Stomach (tissue), 4 donors: ENCODE data around the gene EBF3.

ENCODE experiments used
- POLR2AphosphoS5 ChIP-seq, 3 donors: sonication (generic); formaldehyde crosslinking; IDR thresholded peaks; one replicate each; pipeline ENCODE4 v1.6.1; 2016; ENCODE audit warnings: antibody characterized with exemption in 3 of 3
- TF ChIP-seq, protein P1 (sequence below), 7 experiments: fragments of 450-650 bp in 4 of 7; fragments of 200-600 bp in 3 of 7; sonication (generic) in 3 of 7; IDR thresholded peaks; one replicate each; pipeline ENCODE4 v1.5.1; 2016 to 2019; ENCODE audit warnings: antibody characterized with exemption in 7 of 7, control low read depth in 2 of 7, mild to moderate bottlenecking in 1 of 7

- no peak for TF ChIP-seq POLR2AphosphoS5 (IDR thresholded peaks at IDR 0.05)
- TF ChIP-seq, protein P1, sequence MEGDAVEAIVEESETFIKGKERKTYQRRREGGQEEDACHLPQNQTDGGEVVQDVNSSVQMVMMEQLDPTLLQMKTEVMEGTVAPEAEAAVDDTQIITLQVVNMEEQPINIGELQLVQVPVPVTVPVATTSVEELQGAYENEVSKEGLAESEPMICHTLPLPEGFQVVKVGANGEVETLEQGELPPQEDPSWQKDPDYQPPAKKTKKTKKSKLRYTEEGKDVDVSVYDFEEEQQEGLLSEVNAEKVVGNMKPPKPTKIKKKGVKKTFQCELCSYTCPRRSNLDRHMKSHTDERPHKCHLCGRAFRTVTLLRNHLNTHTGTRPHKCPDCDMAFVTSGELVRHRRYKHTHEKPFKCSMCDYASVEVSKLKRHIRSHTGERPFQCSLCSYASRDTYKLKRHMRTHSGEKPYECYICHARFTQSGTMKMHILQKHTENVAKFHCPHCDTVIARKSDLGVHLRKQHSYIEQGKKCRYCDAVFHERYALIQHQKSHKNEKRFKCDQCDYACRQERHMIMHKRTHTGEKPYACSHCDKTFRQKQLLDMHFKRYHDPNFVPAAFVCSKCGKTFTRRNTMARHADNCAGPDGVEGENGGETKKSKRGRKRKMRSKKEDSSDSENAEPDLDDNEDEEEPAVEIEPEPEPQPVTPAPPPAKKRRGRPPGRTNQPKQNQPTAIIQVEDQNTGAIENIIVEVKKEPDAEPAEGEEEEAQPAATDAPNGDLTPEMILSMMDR (IDR thresholded peaks at IDR 0.05), result no peak
Observed at GRCh38 chr10:129909531-129910256, 54.4 kb downstream of the EBF3 start.
